Panc1 (cell line): Measurements from ENCODE around the gene GOLT1B. TPM values are rescaled to one million over a fixed set of nuclear protein-coding genes. Genes with fewer than 3 reads are reported as not detected.

Source experiments
- ATAC-seq: fragments of 200-7000 bp; cut with Tn5 transposase; 2 replicates; pipeline ENCODE4 v1.9.1; 2020; ENCODE audit warnings: mild to moderate bottlenecking, moderate library complexity
- BruUV-seq: library from RNA; stranded (reverse); fragments of 400-500 nt; replicated peaks from 2 replicates; lab custom pipeline; 2021; lab: Mats Ljungman, UMichigan
- CTCF ChIA-PET: fragments of 300-600 bp; sonication (Branson Sonifier 250); formaldehyde crosslinking; loops from one replicate; lab custom pipeline; 2022; ENCODE audit warnings: antibody characterized with exemption; lab: Charles Lee
- POLR2A ChIA-PET: fragments of 300-600 bp; sonication (Branson Sonifier 250); formaldehyde crosslinking; loops from one replicate; lab custom pipeline; 2022; ENCODE audit warnings: antibody characterized with exemption; lab: Charles Lee
- DNase-seq: peaks from one replicate; pipeline ENCODE4 v3.0.0-alpha.2; 2010; ENCODE audit warnings: low read depth, low spot score
- H3K27ac ChIP-seq: 2 replicates; pipeline ENCODE4 v1.5.1; 2011; ENCODE audit warnings: mild to moderate bottlenecking, low read length, inconsistent platforms
- H3K27me3 ChIP-seq: fragments of 200-500 bp; sonication (Bioruptor generic); 2 replicates; pipeline ENCODE4 v1.6.0; 2014; ENCODE audit warnings: low read length, inconsistent platforms; ENCODE audit not compliant: control insufficient read depth, insufficient read depth
- H3K36me3 ChIP-seq: fragments of 200-500 bp; sonication (Bioruptor generic); 2 replicates; pipeline ENCODE4 v1.5.1; 2014; ENCODE audit warnings: inconsistent platforms, mild to moderate bottlenecking, low read length, moderate library complexity; ENCODE audit not compliant: control insufficient read depth, insufficient read depth
- H3K4me1 ChIP-seq: 2 replicates; pipeline ENCODE4 v1.5.1; 2011; ENCODE audit warnings: inconsistent platforms, mild to moderate bottlenecking, low read length, moderate library complexity; ENCODE audit not compliant: control insufficient read depth, insufficient read depth
- H3K4me3 ChIP-seq, 2 experiments: 2 replicates each; pipeline ENCODE4 v1.5.1; 2011 to 2012; ENCODE audit warnings: low read depth in 2 of 2, low read length in 2 of 2, mild to moderate bottlenecking in 2 of 2, inconsistent platforms in 1 of 2, moderate library complexity in 1 of 2
- H3K9me3 ChIP-seq: fragments of 200-500 bp; sonication (Bioruptor generic); 2 replicates; pipeline ENCODE4 v1.5.1; 2014; ENCODE audit warnings: low read depth, mild to moderate bottlenecking, inconsistent platforms, low read length, moderate library complexity; ENCODE audit not compliant: control insufficient read depth, insufficient read depth
- POLR2AphosphoS5 ChIP-seq: IDR thresholded peaks from 2 replicates; pipeline ENCODE4 v1.6.1; 2012; ENCODE audit warnings: mild to moderate bottlenecking, low read depth, low read length, moderate library complexity
- SIN3A ChIP-seq: IDR thresholded peaks from 2 replicates; pipeline ENCODE4 v1.6.1; 2012; ENCODE audit warnings: low read depth, mild to moderate bottlenecking, low read length, moderate library complexity, borderline replicate concordance; ENCODE audit not compliant: insufficient read depth
- TCF7L2 ChIP-seq: IDR thresholded peaks from 2 replicates; pipeline ENCODE4 v1.6.1; 2011; ENCODE audit warnings: mild to moderate bottlenecking, low read depth, low read length, inconsistent platforms
- in situ Hi-C: cut with HindIII; loops from 2 replicates; pipeline ENCODE4 v1.10.0; 2016; ENCODE audit warnings: low sequenced_read_pairs, low pct_unique_long_range_greater_than_20kb
- intact Hi-C: fragments of 100-400 bp; cut with micrococcal nuclease; formaldehyde crosslinking; loops from one replicate; pipeline ENCODE4 v1.10.0; 2022; ENCODE audit not compliant: unreplicated experiment
- total RNA-seq: library from RNA; stranded (reverse); gene quantifications from one replicate; pipeline ENCODE4 v1.2.1, GENCODE V29; 2021; ENCODE audit not compliant: unreplicated experiment
- TF ChIP-seq, protein P1 (sequence below), 2 experiments: IDR thresholded peaks; 2 replicates each; pipeline ENCODE4 v1.6.1; 2011 to 2012; ENCODE audit warnings: low read depth in 2 of 2, control low read depth in 1 of 2, low read length in 1 of 2, mild to moderate bottlenecking in 1 of 2, moderate library complexity in 1 of 2; ENCODE audit not compliant: insufficient read depth in 1 of 2
- TF ChIP-seq, protein P2 (sequence below): fragments of 450-650 bp; IDR thresholded peaks from 2 replicates; pipeline ENCODE4 v1.5.1; 2017; ENCODE audit warnings: mild to moderate bottlenecking

GOLT1B gene
- total RNA-seq, 1 experiment from 2014 or later: 40.8 TPM

DNA sequence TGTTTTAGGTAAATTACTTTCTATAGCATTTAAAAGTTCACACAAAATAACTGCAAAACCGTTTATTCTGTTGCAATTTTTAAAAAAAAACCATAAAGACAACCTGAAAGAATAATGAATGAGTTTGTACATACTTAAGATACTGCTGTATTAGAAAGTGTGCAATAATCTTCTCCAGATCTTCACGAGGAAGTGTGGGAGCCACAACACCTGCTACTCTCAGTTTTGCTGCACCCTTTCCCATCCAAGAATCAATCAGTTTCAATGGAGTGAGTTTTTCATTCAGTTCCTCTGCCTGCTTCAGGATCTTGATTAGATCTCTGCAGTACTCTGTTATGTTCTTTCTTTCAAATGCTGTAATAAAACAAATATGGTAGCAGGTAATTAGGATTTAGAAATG, 30.3 kb upstream of the GOLT1B start:
- Histone ChIP-seq H3K36me3 (peaks cover 17% of the 10 kb centered on the region), H3K9me3 (no peaks in the 10 kb centered on the region), H3K27me3 (no peaks in the 10 kb centered on the region), H3K27ac (no peak overlapping the region), H3K4me1 (no peaks in the 10 kb centered on the region), H3K4me3 (no peak overlapping the region)
- POLR2A ChIA-PET: no interaction called here
- DNase-seq: no peak
- CTCF ChIA-PET: no interaction called here
- no TSS peak for BruUV-seq
- ATAC-seq: no peak
- in situ Hi-C loops: no loop called here
- intact Hi-C loops: no loop called here
- TF ChIP-seq, protein P1, sequence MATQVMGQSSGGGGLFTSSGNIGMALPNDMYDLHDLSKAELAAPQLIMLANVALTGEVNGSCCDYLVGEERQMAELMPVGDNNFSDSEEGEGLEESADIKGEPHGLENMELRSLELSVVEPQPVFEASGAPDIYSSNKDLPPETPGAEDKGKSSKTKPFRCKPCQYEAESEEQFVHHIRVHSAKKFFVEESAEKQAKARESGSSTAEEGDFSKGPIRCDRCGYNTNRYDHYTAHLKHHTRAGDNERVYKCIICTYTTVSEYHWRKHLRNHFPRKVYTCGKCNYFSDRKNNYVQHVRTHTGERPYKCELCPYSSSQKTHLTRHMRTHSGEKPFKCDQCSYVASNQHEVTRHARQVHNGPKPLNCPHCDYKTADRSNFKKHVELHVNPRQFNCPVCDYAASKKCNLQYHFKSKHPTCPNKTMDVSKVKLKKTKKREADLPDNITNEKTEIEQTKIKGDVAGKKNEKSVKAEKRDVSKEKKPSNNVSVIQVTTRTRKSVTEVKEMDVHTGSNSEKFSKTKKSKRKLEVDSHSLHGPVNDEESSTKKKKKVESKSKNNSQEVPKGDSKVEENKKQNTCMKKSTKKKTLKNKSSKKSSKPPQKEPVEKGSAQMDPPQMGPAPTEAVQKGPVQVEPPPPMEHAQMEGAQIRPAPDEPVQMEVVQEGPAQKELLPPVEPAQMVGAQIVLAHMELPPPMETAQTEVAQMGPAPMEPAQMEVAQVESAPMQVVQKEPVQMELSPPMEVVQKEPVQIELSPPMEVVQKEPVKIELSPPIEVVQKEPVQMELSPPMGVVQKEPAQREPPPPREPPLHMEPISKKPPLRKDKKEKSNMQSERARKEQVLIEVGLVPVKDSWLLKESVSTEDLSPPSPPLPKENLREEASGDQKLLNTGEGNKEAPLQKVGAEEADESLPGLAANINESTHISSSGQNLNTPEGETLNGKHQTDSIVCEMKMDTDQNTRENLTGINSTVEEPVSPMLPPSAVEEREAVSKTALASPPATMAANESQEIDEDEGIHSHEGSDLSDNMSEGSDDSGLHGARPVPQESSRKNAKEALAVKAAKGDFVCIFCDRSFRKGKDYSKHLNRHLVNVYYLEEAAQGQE (IDR thresholded peaks at IDR 0.05; ENCODE audit: insufficient read depth in 1 of 2, low read depth in 2 of 2, low read length in 1 of 2): no peak
- TF ChIP-seq POLR2AphosphoS5: no peak
- TF ChIP-seq TCF7L2: no peak
- TF ChIP-seq, protein P2, sequence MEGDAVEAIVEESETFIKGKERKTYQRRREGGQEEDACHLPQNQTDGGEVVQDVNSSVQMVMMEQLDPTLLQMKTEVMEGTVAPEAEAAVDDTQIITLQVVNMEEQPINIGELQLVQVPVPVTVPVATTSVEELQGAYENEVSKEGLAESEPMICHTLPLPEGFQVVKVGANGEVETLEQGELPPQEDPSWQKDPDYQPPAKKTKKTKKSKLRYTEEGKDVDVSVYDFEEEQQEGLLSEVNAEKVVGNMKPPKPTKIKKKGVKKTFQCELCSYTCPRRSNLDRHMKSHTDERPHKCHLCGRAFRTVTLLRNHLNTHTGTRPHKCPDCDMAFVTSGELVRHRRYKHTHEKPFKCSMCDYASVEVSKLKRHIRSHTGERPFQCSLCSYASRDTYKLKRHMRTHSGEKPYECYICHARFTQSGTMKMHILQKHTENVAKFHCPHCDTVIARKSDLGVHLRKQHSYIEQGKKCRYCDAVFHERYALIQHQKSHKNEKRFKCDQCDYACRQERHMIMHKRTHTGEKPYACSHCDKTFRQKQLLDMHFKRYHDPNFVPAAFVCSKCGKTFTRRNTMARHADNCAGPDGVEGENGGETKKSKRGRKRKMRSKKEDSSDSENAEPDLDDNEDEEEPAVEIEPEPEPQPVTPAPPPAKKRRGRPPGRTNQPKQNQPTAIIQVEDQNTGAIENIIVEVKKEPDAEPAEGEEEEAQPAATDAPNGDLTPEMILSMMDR: no peak
- TF ChIP-seq SIN3A: no peak

DNA sequence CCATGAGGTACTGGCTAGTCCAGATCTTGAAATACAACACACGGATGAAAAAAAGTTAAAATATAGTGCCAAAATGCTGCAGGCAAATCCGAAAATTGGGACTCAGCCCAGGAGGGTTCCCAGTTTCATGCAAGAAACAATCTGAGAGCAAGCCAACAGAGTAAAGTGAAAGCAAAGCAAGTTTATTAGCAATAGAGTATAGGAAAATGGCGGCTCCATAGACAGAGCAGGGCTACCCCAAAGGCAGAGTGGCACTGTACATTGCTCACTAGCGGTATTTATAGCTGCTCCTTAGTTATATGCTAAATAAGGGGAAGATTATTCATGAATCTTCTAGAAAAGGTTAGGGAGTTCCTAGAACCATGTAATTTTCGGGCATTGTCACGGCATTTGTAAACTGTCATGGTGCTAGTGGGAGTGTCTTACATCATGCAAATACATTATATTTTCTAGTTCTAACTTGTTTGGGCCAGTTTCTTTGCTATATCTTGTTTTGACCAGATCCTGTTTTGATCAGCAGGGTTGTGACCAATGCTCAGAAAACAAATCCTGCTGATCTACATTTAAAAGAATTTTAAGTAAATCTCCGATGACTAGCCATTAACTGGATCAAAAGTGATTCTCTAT, 29.3 kb upstream of the GOLT1B start:
- no TSS peak for BruUV-seq
- Histone ChIP-seq H3K4me3 (no peak overlapping the region), H3K36me3 (peaks cover 17% of the 10 kb centered on the region), H3K9me3 (no peaks in the 10 kb centered on the region), H3K4me1 (no peaks in the 10 kb centered on the region), H3K27me3 (no peaks in the 10 kb centered on the region), H3K27ac (no peak overlapping the region)
- DNase-seq (no peak), ATAC-seq (no peak)
- ChIA-PET CTCF (no interaction called here), POLR2A (no interaction called here)
- no peak for TF ChIP-seq POLR2AphosphoS5
- TF ChIP-seq, protein P2: no peak
- in situ Hi-C loops (no loop called here), intact Hi-C loops (no loop called here)
